Medulla oblongata (tissue), 1 donor: ENCODE data around the gene MAGEF1.

Source experiments
- DNase-seq: peaks from one replicate; pipeline ENCODE4 v3.0.0-alpha.2; 2015; ENCODE audit errors: extremely low spot score

Gene MAGEF1

GRCh38 chr3:184690192-184690883 is 21.5 kb downstream of the MAGEF1 start:
- no peak for DNase-seq

GRCh38 chr3:184688882-184689271 is 23.0 kb downstream of the MAGEF1 start:
- no peak for DNase-seq

GRCh38 chr3:184688251-184688881 is 23.5 kb downstream of the MAGEF1 start:
- no peak for DNase-seq

GRCh38 chr3:184687363-184688015 is 24.4 kb downstream of the MAGEF1 start:
- peak; percentile 78 for DNase-seq

- DNase-seq, result peak; percentile 48
Observed at GRCh38 chr3:184685646-184686045, 26.2 kb downstream of the MAGEF1 start.

GRCh38 chr3:184685055-184685454 is 26.8 kb downstream of the MAGEF1 start:
- no peak for DNase-seq

- DNase-seq, result no peak
Observed at GRCh38 chr3:184683900-184684560, 27.8 kb downstream of the MAGEF1 start.

- DNase-seq, result no peak
Observed at GRCh38 chr3:184683234-184683633, 28.6 kb downstream of the MAGEF1 start.

- DNase-seq, result no peak
Observed at GRCh38 chr3:184682671-184683070, 29.2 kb downstream of the MAGEF1 start.

- DNase-seq, result no peak
Observed at GRCh38 chr3:184680385-184681345, 31.2 kb downstream of the MAGEF1 start.

GRCh38 chr3:184679056-184679816 is 32.6 kb downstream of the MAGEF1 start:
- DNase-seq, result no peak

GRCh38 chr3:184678317-184679055 is 33.4 kb downstream of the MAGEF1 start:
- DNase-seq, result no peak

- DNase-seq, result no peak
Observed at GRCh38 chr3:184677344-184678316, 34.2 kb downstream of the MAGEF1 start.

- DNase-seq, result peak; percentile 73
Observed at GRCh38 chr3:184676927-184677326, 34.9 kb downstream of the MAGEF1 start.

GRCh38 chr3:184674626-184675025 is 37.2 kb downstream of the MAGEF1 start:
- no peak for DNase-seq

- DNase-seq, result no peak
Observed at GRCh38 chr3:184672977-184673870, 38.6 kb downstream of the MAGEF1 start.

- DNase-seq, result no peak
Observed at GRCh38 chr3:184672335-184672734, 39.5 kb downstream of the MAGEF1 start.
